KMS-11 (cell line): ENCODE measurements around the gene ZNF775.
A peak's percentile ranks its signal among the peaks of the same experiment; 100 is the strongest.

Experiments
- H2AFZ ChIP-seq: fragments of 200-600 bp; sonication (generic); 2 replicates; pipeline ENCODE4 v1.6.1; 2016; ENCODE audit warnings: antibody characterized with exemption, mixed run types, low read depth
- H3K27ac ChIP-seq: fragments of 200-600 bp; sonication (generic); 2 replicates; pipeline ENCODE4 v1.6.1; 2016; ENCODE audit warnings: mild to moderate bottlenecking, mixed run types
- H3K27me3 ChIP-seq: fragments of 200-600 bp; sonication (generic); 2 replicates; pipeline ENCODE4 v1.6.1; 2017; ENCODE audit warnings: mild to moderate bottlenecking, low read depth, mixed run types, moderate library complexity; ENCODE audit not compliant: insufficient read depth
- H3K36me3 ChIP-seq: fragments of 200-600 bp; sonication (generic); 2 replicates; pipeline ENCODE4 v1.6.1; 2017; ENCODE audit warnings: mild to moderate bottlenecking, mixed run types; ENCODE audit not compliant: insufficient read depth
- H3K4me1 ChIP-seq: fragments of 200-600 bp; sonication (generic); 2 replicates; pipeline ENCODE4 v1.6.1; 2016; ENCODE audit warnings: mild to moderate bottlenecking, low read depth, mixed run types; ENCODE audit not compliant: poor library complexity, severe bottlenecking
- H3K4me2 ChIP-seq: fragments of 200-600 bp; sonication (generic); 2 replicates; pipeline ENCODE4 v1.7.0; 2016; ENCODE audit warnings: mild to moderate bottlenecking, mixed run types
- H3K4me3 ChIP-seq: fragments of 200-600 bp; sonication (generic); IDR thresholded peaks from 2 replicates; pipeline ENCODE4 v1.6.1; 2017; ENCODE audit warnings: low read depth, low read length, mixed read lengths; ENCODE audit not compliant: insufficient read depth
- H3K79me2 ChIP-seq: fragments of 200-600 bp; sonication (generic); 2 replicates; pipeline ENCODE4 v1.6.1; 2016; ENCODE audit warnings: low read depth, mixed run types; ENCODE audit not compliant: insufficient read depth
- H3K9ac ChIP-seq: fragments of 200-600 bp; sonication (generic); 2 replicates; pipeline ENCODE4 v1.6.1; 2016; ENCODE audit warnings: mild to moderate bottlenecking, mixed run types
- H4K20me1 ChIP-seq: fragments of 200-600 bp; sonication (generic); 2 replicates; pipeline ENCODE4 v1.6.1; 2016; ENCODE audit warnings: mild to moderate bottlenecking, mixed run types; ENCODE audit not compliant: insufficient read depth
- TF ChIP-seq, protein P1 (sequence below): fragments of 200-600 bp; sonication (generic); conservative IDR thresholded peaks from 2 replicates; pipeline ENCODE4 v1.6.1; 2017; ENCODE audit warnings: low read depth, mild to moderate bottlenecking, antibody characterized with exemption, low read length, moderate library complexity, mixed read lengths

The ZNF775 gene

DNA sequence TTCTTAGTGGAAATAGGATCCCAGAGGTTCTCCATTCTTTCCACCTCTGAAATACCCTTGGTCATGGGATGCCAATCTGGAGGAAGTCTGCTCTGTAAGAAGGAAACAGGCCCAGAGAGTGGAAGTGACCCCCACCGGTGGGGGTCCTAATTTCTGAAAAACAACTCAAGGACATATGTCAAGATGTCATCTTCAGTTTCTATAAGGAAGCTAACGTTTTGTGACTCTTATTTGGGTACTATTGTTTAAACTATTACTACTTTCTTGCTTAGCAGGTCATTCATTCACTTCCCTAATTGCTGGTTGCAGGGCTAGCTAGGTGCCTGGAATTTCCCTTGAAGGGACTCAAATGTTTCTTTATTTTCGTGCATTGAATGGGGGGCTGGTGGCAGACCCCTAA lies 1.9 kb upstream of the ZNF775 start:
- peaks cover 75% of the 10 kb centered on the region for H3K4me1 ChIP-seq
- no peaks in the 10 kb centered on the region for H3K27me3 ChIP-seq
- H3K4me2 ChIP-seq: peak overlapping the region; percentile 70
- TF ChIP-seq, protein P1, sequence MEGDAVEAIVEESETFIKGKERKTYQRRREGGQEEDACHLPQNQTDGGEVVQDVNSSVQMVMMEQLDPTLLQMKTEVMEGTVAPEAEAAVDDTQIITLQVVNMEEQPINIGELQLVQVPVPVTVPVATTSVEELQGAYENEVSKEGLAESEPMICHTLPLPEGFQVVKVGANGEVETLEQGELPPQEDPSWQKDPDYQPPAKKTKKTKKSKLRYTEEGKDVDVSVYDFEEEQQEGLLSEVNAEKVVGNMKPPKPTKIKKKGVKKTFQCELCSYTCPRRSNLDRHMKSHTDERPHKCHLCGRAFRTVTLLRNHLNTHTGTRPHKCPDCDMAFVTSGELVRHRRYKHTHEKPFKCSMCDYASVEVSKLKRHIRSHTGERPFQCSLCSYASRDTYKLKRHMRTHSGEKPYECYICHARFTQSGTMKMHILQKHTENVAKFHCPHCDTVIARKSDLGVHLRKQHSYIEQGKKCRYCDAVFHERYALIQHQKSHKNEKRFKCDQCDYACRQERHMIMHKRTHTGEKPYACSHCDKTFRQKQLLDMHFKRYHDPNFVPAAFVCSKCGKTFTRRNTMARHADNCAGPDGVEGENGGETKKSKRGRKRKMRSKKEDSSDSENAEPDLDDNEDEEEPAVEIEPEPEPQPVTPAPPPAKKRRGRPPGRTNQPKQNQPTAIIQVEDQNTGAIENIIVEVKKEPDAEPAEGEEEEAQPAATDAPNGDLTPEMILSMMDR: no peak
- H3K36me3 ChIP-seq: peaks cover 8% of the 10 kb centered on the region; the same call in 1 of the 2 replicates
- peaks cover 49% of the 10 kb centered on the region for H3K79me2 ChIP-seq
- H2AFZ ChIP-seq: no peak overlapping the region
- H3K9ac ChIP-seq: peak overlapping the region; percentile 87; the same call in 1 of the 2 replicates
- H3K4me3 ChIP-seq: no peak overlapping the region
- no peaks in the 10 kb centered on the region for H4K20me1 ChIP-seq
- peak overlapping the region; percentile 89 for H3K27ac ChIP-seq

DNA sequence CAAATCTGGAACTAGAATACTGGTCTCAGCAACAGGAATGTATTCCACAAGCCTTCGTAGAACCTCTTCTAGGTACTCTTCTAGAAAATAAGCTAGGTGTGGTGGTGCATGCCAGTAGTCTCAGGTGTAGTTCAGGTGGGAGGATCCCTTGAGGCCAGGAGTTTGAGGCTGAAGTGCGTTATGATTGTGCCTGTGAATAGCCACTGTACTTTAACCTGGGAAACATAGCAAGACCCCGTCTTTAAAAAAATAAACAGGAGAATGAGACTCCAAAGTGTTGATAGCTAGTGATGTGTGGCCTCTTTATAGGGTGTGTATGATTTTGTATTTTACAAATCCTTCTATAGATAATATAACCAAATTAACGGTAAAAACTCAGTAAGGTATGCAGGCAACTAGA lies 1.5 kb upstream of the ZNF775 start:
- H3K4me1 ChIP-seq: peaks cover 73% of the 10 kb centered on the region
- H3K79me2 ChIP-seq: peaks cover 45% of the 10 kb centered on the region
- H4K20me1 ChIP-seq: no peaks in the 10 kb centered on the region
- no peaks in the 10 kb centered on the region for H3K27me3 ChIP-seq
- H3K9ac ChIP-seq: peak overlapping the region; percentile 87
- TF ChIP-seq, protein P1: no peak
- peak overlapping the region; percentile 70 for H3K4me2 ChIP-seq
- H2AFZ ChIP-seq: no peak overlapping the region
- H3K4me3 ChIP-seq: no peak overlapping the region
- H3K27ac ChIP-seq: peak overlapping the region; percentile 89
- peaks cover 8% of the 10 kb centered on the region; the same call in 1 of the 2 replicates for H3K36me3 ChIP-seq

DNA sequence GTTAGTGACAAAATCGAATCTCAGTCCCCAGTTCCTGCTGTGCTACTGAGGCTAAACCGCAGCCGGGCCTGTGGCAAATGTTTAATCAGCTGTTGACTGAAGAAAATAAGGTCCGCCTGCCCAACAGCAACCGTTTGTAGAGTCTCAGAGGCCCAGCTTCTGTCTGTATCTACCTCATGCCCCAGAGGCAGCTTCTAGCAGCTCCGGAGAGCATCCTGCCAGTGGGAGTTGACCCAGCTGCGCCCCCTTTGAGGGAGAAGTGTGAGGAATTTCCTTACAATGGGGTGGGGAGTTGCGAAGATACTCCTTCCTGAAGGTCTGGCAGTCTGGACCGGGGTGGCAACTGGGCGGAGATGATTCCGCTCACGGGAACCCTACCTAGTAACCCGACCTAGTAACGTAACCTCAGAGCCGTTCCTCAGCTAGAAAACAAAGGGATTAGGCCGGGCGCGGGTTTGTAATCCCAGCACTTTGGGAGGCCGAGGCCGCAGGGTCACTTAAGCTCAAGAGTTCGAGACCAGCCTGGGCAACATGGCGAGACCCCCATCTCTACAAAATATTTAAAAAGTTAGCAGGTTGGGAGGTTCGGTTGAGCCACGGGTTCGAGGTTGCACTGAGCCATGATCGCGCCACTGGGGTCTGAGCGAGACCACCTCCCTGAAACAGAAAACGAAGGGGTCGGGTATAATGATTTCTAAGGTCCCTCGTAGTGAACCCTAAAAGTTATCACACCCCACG lies 846 bp upstream of the ZNF775 start:
- Histone ChIP-seq H3K79me2 (peaks cover 38% of the 10 kb centered on the region), H3K27ac (peak overlapping the region; percentile 89), H3K36me3 (peaks cover 6% of the 10 kb centered on the region; the same call in 1 of the 2 replicates), H3K4me2 (peak overlapping the region; percentile 70), H3K27me3 (no peaks in the 10 kb centered on the region), H2AFZ (peak overlapping the region; percentile 2; the same call in 1 of the 2 replicates), H3K9ac (peak overlapping the region; percentile 87), H3K4me1 (peaks cover 73% of the 10 kb centered on the region), H4K20me1 (no peaks in the 10 kb centered on the region), H3K4me3 (peak overlapping the region; percentile 29)
- TF ChIP-seq, protein P1: no peak; the same call in 1 of the 2 replicates

DNA sequence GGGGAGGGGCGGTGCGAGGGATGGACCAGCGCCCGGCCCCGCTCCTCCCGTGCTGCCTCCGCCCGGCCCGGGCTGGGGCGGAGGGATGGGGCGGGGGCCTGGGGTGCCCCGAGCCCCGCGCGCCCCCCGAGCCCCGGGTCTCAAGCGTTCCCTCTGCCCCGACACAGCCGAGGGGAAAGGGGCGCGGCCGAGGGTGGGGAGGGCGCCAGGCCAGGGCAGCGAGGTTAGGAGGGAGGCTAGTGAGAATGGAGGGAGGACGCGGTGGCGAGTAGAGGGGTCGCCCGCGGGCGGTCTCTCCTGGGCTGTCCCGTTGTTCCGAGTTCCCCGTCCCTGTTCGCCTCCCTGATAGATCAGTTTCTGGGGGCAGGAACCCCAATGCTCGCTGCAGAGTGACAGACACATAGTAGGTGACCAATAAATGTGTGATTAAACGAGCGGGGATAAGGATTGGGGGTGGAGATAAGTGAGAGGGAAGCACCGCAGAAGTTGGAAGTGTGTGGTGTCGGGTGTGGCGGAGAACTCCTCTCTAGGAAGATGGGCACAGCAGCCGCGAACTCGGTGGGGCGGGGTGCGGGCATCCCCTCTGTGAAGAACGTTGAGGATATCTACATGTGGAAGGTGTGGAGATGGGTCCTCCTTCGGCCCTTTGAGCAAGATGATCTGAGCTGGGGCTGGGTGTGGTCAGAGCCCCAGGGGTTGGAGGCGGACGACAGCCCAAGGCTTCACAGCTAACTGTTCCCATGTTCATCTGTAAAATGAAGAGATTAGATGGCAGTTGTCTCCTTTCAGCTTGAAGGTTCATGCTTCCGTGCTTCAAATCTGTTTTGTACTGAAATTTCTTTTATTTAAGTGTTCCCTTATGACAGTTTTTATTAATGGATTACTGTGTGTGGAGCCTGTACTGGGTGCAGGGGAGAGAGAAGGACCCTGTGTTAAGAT lies 580 bp downstream of the ZNF775 start:
- Histone ChIP-seq H3K9ac (peak overlapping the region; percentile 87), H3K4me3 (peak overlapping the region; percentile 23), H2AFZ (peak overlapping the region; percentile 69), H3K27ac (peak overlapping the region; percentile 57), H3K27me3 (no peaks in the 10 kb centered on the region), H3K4me1 (peaks cover 68% of the 10 kb centered on the region), H3K4me2 (peak overlapping the region; percentile 72), H3K36me3 (no peaks in the 10 kb centered on the region), H3K79me2 (peaks cover 24% of the 10 kb centered on the region; the same call in 1 of the 2 replicates), H4K20me1 (no peaks in the 10 kb centered on the region)
- TF ChIP-seq, protein P1: no peak
